Nephron progenitor cell (in vitro differentiated cells): Measurements from ENCODE around the gene ING4.
A peak's percentile ranks its signal among the peaks of the same experiment; 100 is the strongest.
"Not testable (repeated sequence)": the region's sequence is repeated elsewhere in the genome, so short reads cannot be mapped to it uniquely, and the experiment has no call there.

ENCODE experiments used
- DNase-seq: peaks from one replicate; pipeline ENCODE4 v3.0.0; 2021
- H3K27ac Mint-ChIP-seq: 2 replicates; pipeline ENCODE4 v1.8.0; 2021; ENCODE audit warnings: mild to moderate bottlenecking, moderate library complexity, mixed read lengths
- H3K27me3 Mint-ChIP-seq: 2 replicates; pipeline ENCODE4 v1.8.0; 2021; ENCODE audit warnings: mild to moderate bottlenecking, low read depth, mixed read lengths; ENCODE audit not compliant: poor library complexity
- H3K36me3 Mint-ChIP-seq: 2 replicates; pipeline ENCODE4 v1.8.0; 2021; ENCODE audit warnings: low read depth, mixed read lengths
- H3K4me1 Mint-ChIP-seq: 2 replicates; pipeline ENCODE4 v1.8.0; 2021; ENCODE audit warnings: mixed read lengths
- H3K4me3 Mint-ChIP-seq: 2 replicates; pipeline ENCODE4 v1.8.0; 2021; ENCODE audit warnings: mild to moderate bottlenecking, moderate library complexity, mixed read lengths
- H3K9me3 Mint-ChIP-seq: 2 replicates; pipeline ENCODE4 v1.8.0; 2021; ENCODE audit warnings: mild to moderate bottlenecking, moderate library complexity, mixed read lengths
- CTCF ChIP-seq: fragments of 200-600 bp; sonication (generic); IDR thresholded peaks from 2 replicates; pipeline ENCODE4 v1.5.0; 2021; ENCODE audit warnings: antibody characterized with exemption

ING4 gene

DNA sequence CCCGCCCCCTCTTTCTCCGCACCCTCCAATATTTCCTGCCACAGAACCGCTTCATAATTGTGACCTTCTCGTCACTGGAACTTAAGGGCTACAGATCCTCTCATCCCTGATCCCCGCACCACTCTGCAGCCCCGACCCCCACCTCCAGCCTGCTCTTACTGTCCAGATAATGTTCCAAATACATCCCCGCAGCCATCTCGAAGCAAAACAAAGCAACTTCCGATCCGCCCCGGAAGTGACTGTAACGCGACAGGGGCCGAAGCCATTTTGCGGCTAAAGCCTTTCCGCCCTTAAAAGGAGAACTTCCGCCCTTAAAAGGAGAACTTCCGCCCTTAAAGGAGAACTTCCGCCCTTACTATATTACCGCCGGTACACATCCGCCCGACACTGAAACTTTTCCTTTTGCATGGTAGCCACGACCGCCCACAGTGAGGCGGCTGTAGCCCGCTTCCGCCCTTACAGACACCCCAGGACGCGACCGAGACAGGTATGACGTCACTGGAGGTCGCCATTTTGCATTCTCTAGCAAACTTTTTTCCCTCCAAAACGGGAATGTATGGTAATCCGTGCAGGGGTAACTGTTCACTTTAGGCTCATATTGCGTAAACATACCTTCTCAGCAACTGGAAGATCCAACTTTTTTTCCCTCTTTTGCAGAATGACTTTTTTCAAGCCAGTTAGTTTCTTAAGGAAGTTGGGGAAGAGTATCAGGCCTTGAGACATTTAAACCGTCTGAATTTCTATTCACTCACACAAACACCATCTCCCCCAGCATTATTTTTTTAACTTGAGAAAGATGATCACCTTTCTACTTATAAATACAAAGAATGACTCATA lies at the start of gene ING4:
TSS of gene ING4 (minus strand) at position 214 of the 837 bp plus-strand sequence. CDS start at position 196, 18 bp downstream.
- peaks cover 29% of the 10 kb centered on the region for H3K36me3 Mint-ChIP-seq
- peak; percentile 88 for DNase-seq
- H3K27me3 Mint-ChIP-seq = peaks cover 7% of the 10 kb centered on the region
- H3K4me1 Mint-ChIP-seq = peaks cover 33% of the 10 kb centered on the region
- no peak for TF ChIP-seq CTCF
- no peaks in the 10 kb centered on the region for H3K9me3 Mint-ChIP-seq
- H3K27ac Mint-ChIP-seq = peak within 1 kb of the TSS; percentile 96
- peak within 1 kb of the TSS; percentile 96 for H3K4me3 Mint-ChIP-seq

DNA sequence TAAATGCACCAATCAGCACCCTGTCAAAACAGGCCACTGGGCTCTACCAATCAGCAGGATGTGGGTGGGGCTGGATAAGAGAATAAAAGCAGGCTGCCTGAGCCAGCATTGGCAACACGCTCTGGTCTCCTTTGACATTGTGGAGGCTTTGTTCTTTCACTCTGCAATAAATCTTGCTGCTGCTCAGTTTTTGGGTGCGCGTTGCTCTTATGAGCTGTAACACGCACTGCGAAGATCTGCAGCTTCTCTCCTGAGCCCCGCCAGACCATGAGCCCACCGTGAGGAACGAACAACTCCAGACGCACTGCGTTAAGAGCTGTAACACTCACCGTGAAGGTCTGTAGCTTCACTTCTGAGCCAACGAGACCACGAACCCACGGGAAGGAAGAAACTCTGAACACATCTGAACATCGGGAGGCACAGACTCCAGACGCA lies 46.1 kb upstream of the ING4 start:
- no peak for TF ChIP-seq CTCF
- H3K27me3 Mint-ChIP-seq = peaks cover 29% of the 10 kb centered on the region
- H3K36me3 Mint-ChIP-seq = no peaks in the 10 kb centered on the region
- no peak for DNase-seq
- no peak overlapping the region for H3K27ac Mint-ChIP-seq
- no peak overlapping the region for H3K4me3 Mint-ChIP-seq
- H3K9me3 Mint-ChIP-seq = peaks cover 8% of the 10 kb centered on the region
- H3K4me1 Mint-ChIP-seq = no peaks in the 10 kb centered on the region

DNA sequence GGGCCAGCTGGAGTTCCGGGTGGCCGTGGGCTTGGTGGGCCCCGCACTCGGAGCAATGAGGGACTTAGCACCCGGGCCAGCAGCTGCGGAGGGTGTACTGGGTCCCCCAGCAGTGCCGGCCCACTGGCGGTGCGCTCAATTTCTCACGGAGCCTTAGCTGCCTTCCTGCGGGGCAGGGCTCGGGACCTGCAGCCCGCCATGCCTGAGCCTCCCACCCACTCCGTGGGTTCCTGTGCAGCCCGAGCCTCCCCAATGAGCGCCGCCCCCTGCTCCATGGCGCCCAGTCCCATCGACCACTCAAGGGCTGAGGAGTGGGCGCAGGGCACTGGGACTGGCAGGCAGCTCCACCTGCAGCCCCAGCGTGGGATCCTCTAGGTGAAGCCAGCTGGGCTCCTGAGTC lies 45.4 kb upstream of the ING4 start:
- not testable (repeated sequence) for DNase-seq, H3K36me3 Mint-ChIP-seq, H3K27ac Mint-ChIP-seq, H3K4me3 Mint-ChIP-seq, H3K9me3 Mint-ChIP-seq, H3K4me1 Mint-ChIP-seq
- H3K27me3 Mint-ChIP-seq = peaks cover 35% of the 10 kb centered on the region

- DNase-seq = peak; percentile 18
- H3K4me3 Mint-ChIP-seq = peak overlapping the region; percentile 7
- TF ChIP-seq CTCF = no peak
- peaks cover under 1% of the 10 kb centered on the region for H3K9me3 Mint-ChIP-seq
- H3K27ac Mint-ChIP-seq = no peak overlapping the region
- peaks cover 67% of the 10 kb centered on the region for H3K27me3 Mint-ChIP-seq
- no peaks in the 10 kb centered on the region for H3K36me3 Mint-ChIP-seq
- H3K4me1 Mint-ChIP-seq = peaks cover 43% of the 10 kb centered on the region
Observed at GRCh38 chr12:6703631-6704030, 40.7 kb upstream of the ING4 start.

GRCh38 chr12:6701078-6701768 lies 38.3 kb upstream of the ING4 start:
- Mint-ChIP-seq H3K36me3 (no peaks in the 10 kb centered on the region), H3K27me3 (peaks cover 79% of the 10 kb centered on the region), H3K4me1 (peaks cover 64% of the 10 kb centered on the region), H3K9me3 (no peaks in the 10 kb centered on the region), H3K4me3 (peak overlapping the region; percentile 87), H3K27ac (no peak overlapping the region)
- no peak for TF ChIP-seq CTCF
- DNase-seq = no peak

- H3K4me1 Mint-ChIP-seq = peaks cover 70% of the 10 kb centered on the region
- peaks cover 74% of the 10 kb centered on the region for H3K27me3 Mint-ChIP-seq
- DNase-seq = peak; percentile 84
- no peaks in the 10 kb centered on the region for H3K9me3 Mint-ChIP-seq
- TF ChIP-seq CTCF = no peak
- H3K4me3 Mint-ChIP-seq = peak within 1 kb of the TSS; percentile 90
- peak within 1 kb of the TSS; percentile 41 for H3K27ac Mint-ChIP-seq
- H3K36me3 Mint-ChIP-seq = no peaks in the 10 kb centered on the region
Observed at GRCh38 chr12:6700646-6701051, 37.7 kb upstream of the ING4 start, which contains the start of gene PIANP. PIANP (minus strand) TSS chr12:6700815; CDS start chr12:6698061, 2,754 bp downstream.
